GM18505 (cell line): ENCODE measurements around the gene KLRF1.

Experiments
- ATAC-seq: cut with Tn5 transposase; IDR thresholded peaks from one replicate; pipeline ENCODE4 v1.9.1; 2021; ENCODE audit not compliant: unreplicated experiment
- POLR2A ChIP-seq: IDR thresholded peaks from 4 replicates; pipeline ENCODE4 v1.6.1; 2011; ENCODE audit warnings: borderline replicate concordance; ENCODE audit not compliant: insufficient read depth, insufficient read length; ENCODE audit errors: extremely low read depth

KLRF1 gene

DNA sequence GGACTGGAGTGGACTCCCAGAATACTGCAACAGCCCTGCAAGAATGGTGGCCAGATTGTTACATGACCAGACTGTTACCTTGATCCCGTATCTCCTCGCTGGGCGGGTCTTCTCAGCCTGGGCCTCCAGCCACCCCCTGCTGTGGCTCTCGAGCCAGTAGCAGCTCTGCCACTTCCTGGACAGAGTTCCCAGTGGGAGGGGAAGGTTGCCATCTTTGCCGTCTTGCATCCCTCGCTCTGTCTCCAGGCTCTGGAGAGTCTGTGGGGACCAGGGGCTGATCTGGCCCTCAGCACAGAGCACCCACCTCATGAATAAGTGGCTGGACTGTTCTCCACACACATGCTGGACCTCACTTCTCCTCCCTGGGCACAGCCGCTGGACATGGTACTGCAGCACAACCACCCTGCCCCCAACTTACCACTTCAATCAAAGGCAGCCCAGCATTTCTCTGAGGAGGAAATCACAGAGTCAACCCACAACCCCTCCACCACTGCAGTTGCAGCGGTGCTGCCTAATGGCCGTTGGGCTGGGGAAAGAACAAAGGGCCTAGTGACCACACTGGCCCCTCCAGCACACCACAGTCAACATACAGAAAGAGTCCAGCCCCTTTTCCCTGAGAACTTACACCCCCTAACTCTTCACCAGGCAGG, 6.9 kb upstream of the KLRF1 start:
- no peak for TF ChIP-seq POLR2A
- no peak for ATAC-seq

DNA sequence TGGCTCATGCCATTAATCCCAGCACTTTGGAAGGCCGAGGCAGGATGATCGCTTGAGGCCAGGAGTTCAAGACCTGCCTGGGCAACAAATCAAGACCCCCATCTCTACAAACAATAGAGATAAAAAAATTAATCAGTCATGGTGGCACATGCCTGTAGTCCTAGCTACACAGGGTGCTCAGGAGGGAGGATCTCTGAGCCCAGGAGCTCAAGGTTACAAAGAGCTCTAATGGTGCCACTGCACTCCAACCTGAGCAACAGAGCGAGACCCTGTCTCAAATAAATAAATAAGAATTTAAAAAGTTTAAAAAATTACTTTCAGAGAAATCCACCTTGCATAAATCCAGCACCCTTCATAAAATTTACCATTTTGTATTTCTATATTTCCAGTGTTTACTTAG, 2.2 kb downstream of the KLRF1 start:
- ATAC-seq = no peak
- TF ChIP-seq POLR2A = no peak

DNA sequence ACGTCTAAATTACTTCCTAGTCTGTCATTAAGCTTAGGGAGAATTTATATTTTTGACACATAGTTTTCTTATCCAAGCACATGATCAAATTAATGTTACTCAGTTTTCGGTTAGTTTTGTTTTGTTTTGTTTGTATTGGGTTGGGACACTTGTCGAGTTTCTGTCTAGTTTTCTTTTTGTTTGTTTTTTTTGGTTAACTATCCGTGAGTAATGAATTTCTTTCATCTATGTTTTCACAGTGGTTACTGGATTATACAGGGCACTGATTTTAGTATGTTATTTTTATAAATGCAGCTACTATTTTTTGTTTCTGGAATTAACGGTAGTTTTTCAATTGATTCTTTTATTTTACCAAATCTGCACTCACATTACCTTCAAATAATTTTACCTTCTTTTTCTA, 2.7 kb downstream of the KLRF1 start:
- no peak for TF ChIP-seq POLR2A
- no peak for ATAC-seq

DNA sequence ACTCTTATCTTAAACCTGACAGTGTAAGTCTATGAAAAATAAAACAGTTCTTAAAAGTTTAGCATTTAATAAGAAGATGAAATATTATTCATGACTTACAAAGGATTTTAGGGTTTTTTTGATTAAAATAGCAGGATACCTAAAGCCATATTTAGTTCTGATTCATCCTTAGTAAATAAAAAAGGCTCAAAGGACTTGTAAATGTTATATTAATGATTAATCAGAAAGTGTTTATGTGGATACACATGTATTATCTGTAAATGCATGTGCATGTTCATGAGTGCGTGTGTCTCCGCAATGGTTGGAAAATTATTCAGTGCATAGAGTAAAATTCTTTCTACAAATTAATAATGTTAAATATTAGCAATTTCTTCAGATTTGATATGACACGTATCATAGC, 4.4 kb downstream of the KLRF1 start:
- ATAC-seq = no peak
- TF ChIP-seq POLR2A = no peak

DNA sequence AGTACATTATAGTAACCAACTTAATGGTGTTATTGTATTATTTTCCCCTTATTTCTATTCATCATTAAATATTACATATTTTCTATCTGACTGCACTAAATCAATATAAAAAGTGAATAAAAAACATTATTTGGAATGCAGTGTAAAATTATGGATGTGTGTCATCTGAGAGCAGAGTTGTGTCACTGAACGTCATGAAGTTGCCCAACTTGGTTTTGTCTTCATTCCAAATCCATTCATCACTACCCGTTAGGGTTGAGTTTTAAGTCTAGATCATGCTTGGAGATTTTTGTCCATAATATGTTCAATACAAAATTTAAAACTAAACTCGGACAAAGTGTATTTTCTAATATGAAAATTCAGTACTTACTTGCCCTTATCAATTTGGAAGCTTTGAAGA, 16.1 kb downstream of the KLRF1 start:
- no peak for TF ChIP-seq POLR2A
- ATAC-seq = no peak

DNA sequence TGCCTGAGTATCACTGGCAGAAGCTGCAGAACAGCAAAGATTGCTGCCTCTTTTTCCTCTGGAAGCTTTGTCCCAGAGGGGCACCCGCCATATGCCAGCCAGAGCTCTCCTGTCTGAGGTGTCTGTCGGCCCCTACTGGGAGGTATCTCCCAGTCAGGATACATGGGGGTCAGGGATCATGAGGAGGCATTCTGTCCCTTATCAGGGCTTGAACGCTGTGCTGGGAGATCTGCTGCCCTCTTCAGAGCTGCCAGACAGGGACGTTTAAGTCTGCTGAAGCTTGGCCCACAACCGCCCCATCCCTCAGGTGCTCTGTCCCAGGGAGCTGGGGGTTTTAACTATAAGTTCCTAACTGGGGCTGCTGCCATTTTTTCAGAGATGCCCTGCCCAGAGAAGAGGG, 21.6 kb downstream of the KLRF1 start:
- ATAC-seq = no peak
- TF ChIP-seq POLR2A = no peak

DNA sequence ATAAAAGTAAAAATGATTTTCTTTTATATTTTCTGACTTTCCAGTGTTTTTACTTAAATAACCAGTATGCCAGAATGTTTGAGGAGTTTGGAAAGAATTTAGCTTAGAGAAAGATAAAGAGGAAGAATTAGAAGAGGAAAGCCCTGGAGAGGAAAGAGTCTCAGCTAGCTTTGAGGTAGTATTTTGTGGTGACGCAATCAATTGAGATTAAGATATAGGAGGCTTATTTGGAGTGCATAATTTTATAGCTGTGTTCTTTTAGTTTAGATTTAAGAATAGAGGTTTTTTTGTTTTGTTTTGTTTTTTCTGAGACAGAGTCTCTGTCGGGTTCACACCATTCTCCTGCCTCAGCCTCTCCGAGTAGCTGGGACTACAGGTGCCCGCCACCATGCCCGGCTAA, 23.8 kb downstream of the KLRF1 start:
- TF ChIP-seq POLR2A = no peak
- no peak for ATAC-seq

DNA sequence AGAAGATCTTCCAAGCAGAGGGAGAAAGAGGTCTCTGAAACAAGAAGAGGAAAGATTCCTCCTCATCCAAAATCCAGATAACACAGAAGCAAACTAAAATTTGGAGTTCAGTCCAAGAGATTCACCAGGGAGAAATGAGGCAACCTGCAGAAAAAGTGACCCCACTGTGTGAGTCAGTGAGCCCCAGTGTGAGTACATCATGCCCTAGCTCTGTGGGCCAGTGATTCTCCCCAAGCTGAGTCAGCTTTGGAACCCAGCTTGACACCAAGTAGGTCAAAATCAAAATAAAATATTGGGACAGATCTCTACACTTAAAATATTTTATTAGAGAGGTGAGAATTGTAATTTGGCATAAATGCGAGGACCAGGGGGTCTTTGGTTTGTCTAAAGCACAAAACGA, 24.6 kb downstream of the KLRF1 start:
- no peak for ATAC-seq

DNA sequence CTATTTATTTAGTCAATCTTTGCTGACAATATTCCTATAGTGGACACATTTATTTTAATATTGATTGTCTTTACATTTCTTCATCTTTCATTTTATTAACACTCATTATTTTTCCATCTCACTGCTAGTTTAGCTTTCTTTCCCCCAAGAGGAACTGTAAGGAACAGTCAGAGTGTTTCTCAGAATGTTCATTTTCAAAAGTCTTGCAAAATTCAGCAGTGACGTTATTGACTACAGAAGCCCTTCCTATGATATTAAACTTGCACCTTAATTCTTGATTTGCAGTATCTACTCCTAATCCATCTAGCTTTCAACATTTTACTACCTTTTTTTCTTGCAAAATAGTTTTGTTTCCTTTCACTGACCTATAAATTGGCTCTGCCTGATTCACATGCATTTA, 28.9 kb downstream of the KLRF1 start:
- no peak for TF ChIP-seq POLR2A

More for the DNA sequence above, 24.6 kb downstream of the KLRF1 start:
- TF ChIP-seq POLR2A = no peak

DNA sequence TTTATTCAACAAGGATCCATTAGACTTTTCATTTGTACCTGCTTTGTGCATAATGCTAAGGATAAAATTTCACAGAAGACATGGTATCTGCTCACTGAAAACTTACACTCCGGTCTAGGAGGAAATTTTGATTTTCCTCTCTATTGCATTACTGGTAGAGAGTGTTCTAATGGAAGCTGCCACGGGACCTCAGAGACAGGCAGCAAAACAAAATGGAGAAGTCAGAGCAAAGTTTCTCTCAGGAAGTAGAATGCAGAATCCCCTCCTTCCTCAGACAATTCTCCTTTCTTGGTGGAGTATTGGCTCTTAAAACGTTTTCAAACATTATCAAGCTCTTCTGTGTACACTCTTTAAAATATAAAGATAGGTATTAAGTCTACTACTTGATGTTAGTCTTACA, 29.6 kb downstream of the KLRF1 start:
- TF ChIP-seq POLR2A = no peak
- no peak for ATAC-seq

More for the DNA sequence above, 28.9 kb downstream of the KLRF1 start:
- ATAC-seq = no peak

DNA sequence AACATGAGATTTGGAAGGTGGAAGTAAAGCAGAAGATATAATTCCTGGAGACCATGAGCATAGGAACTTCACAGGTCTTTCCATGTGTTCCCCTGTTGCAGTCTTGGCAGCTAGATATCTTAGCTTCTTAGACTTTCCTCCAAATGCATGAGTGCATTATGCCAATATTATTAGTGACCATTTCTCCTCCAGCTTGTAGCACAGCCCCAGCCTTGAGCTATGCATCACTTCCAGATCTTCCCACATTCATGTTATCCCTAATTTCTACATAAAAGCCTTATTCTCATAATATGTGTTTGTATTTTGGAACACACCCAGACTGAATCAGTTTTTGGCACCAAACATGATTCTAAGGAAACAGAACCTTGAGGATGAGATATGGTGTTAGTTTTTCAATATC, 30.9 kb downstream of the KLRF1 start:
- TF ChIP-seq POLR2A = no peak
- ATAC-seq = no peak

DNA sequence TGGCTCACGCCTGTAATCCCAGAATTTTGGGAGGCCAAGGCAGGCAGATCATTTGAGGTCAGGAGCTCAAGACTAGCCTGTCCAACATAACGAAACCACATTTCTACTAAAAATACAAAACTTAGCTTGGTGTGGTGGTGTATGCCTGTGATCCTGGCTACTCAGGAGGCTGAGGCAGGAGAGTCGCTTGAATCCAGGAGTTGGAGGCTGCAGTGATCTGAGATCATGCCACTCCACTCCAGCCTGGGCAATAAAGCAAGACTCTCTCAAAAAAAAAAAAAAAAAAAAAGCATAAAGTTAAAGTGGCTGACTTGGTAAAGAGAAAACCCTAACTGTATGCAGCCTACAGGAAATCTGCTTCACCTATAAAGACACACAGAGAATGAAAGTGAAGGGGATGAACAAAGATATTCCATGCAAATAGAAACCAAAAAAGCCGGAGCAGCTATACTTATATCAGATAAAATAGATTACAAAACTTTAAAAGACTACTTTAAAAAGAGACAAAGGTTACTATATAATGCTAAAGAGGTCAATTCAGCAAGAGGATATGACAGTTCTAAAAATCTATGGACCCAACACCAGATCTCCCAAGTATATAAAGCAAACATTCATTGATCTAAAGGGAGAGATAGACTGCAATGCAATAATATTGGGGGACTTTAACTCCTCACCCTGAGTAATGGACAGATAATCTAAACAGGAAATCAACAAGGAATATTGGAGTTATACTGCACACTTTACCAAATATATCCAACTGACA, 37.8 kb downstream of the KLRF1 start:
- ATAC-seq = no peak
- TF ChIP-seq POLR2A = no peak

DNA sequence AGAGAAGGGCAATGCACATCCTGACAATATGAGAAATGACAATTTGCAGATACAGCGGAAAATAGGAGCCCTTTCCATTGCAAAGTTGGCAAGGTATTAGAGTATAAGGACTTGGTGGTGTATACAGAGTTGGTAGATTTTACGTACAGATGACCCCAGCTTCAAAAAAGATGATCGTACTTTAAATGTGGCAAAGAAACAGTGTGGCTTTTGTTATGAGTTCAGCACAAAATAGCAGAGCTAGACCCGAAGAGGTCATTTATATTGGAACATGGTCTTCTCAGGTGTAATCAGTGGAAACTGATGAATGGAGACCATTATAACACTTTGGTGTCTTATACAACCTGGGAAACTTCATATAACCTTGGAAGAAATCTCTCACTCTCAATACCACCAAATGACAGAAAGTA, 39.6 kb downstream of the KLRF1 start:
- no peak for ATAC-seq
- TF ChIP-seq POLR2A = no peak

DNA sequence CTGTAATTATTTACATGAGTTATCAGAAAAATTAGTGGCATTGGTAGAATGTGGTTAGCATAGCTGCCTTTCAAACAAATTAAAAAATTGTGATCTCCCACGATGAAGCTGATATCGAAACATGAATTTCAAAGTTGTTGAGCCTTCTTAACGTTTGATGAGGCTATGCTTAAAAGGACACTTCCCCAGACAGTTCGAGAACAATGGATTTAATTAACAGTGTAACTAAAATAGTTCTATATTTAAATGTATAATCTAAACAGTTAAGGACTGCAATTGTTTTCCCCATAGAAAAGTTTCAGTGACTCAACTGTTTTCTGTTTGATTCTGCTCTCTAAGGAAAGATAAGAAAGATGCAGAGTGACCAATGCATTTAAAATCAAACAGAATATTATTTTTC, 40.2 kb downstream of the KLRF1 start:
- no peak for TF ChIP-seq POLR2A
- ATAC-seq = no peak
